ENCODE results near the gene MUC5B.
A peak's percentile ranks its signal among the peaks of the same experiment; 100 is the strongest.
"Not testable (repeated sequence)": the region's sequence is repeated elsewhere in the genome, so short reads cannot be mapped to it uniquely, and the experiment has no call there.

MUC5B gene

GRCh38 chr11:1262172-1263006 is 39.5 kb downstream of the MUC5B start:
- DNase-seq (ENCODE audit: low spot score) (peak; percentile 35), FAIRE-seq (no peak)

GRCh38 chr11:1263010-1263409 is 40.1 kb downstream of the MUC5B start:
- FAIRE-seq (no peak), DNase-seq (ENCODE audit: low spot score) (no peak)

GRCh38 chr11:1264444-1264843 is 41.6 kb downstream of the MUC5B start:
- peak; percentile 43 for DNase-seq (ENCODE audit: low spot score)
- FAIRE-seq: not testable (repeated sequence)

GRCh38 chr11:1265480-1265879 is 42.6 kb downstream of the MUC5B start:
- FAIRE-seq; DNase-seq (ENCODE audit: low spot score): not testable (repeated sequence)

GRCh38 chr11:1266976-1267375 is 44.1 kb downstream of the MUC5B start:
- not testable (repeated sequence) for FAIRE-seq; DNase-seq (ENCODE audit: low spot score)

- DNase-seq (ENCODE audit: low spot score): no peak
- FAIRE-seq: no peak
These were observed 44.7 kb downstream of the MUC5B start for GRCh38 chr11:1267441-1268100.

- no peak for FAIRE-seq
These were observed 47.1 kb downstream of the MUC5B start for GRCh38 chr11:1269957-1270356.

GRCh38 chr11:1270476-1270875 is 47.6 kb downstream of the MUC5B start:
- DNase-seq (ENCODE audit: low spot score): no peak
- no peak for FAIRE-seq

More at GRCh38 chr11:1269957-1270356, 47.1 kb downstream of the MUC5B start:
- no peak for DNase-seq (ENCODE audit: low spot score)

- DNase-seq (ENCODE audit: low spot score) (no peak), FAIRE-seq (no peak)
These were observed 48.1 kb downstream of the MUC5B start for GRCh38 chr11:1271002-1271401.

GRCh38 chr11:1271406-1271805 is 48.5 kb downstream of the MUC5B start:
- DNase-seq (ENCODE audit: low spot score) (no peak), FAIRE-seq (no peak)

GRCh38 chr11:1271927-1272326 is 49.1 kb downstream of the MUC5B start:
- DNase-seq (ENCODE audit: low spot score): no peak
- no peak for FAIRE-seq

GRCh38 chr11:1272531-1272930 is 49.7 kb downstream of the MUC5B start:
- no peak for FAIRE-seq
- no peak for DNase-seq (ENCODE audit: low spot score)

GRCh38 chr11:1274501-1274900 is 51.6 kb downstream of the MUC5B start:
- FAIRE-seq: no peak
- no peak for DNase-seq (ENCODE audit: low spot score)

- DNase-seq (ENCODE audit: low spot score): no peak
- FAIRE-seq: no peak
These were observed 52.2 kb downstream of the MUC5B start for GRCh38 chr11:1275021-1275420.

- DNase-seq (ENCODE audit: low spot score) (no peak), FAIRE-seq (no peak)
These were observed 53.4 kb downstream of the MUC5B start for GRCh38 chr11:1276041-1276790.

GRCh38 chr11:1276866-1277615 is 54.2 kb downstream of the MUC5B start:
- FAIRE-seq: no peak

GRCh38 chr11:1277936-1278512 is 55.2 kb downstream of the MUC5B start:
- no peak for FAIRE-seq
- DNase-seq (ENCODE audit: low spot score): no peak

More at GRCh38 chr11:1276866-1277615, 54.2 kb downstream of the MUC5B start:
- DNase-seq (ENCODE audit: low spot score): no peak

GRCh38 chr11:1278766-1279673 is 56.2 kb downstream of the MUC5B start:
- DNase-seq (ENCODE audit: low spot score): no peak
- no peak for FAIRE-seq

- FAIRE-seq (no peak), DNase-seq (ENCODE audit: low spot score) (no peak)
These were observed 56.8 kb downstream of the MUC5B start for GRCh38 chr11:1279674-1280055.

All from RCC 7860 (cell line).